Natural killer cell treated with Interleukin-12 subunit alpha and Interleukin-12 subunit beta and Interleukin-15 and Interleukin-18, amount 100 ng/mL, for 72 hours (primary cell): ENCODE results near the gene GEN1. TPM values are rescaled to one million over a fixed set of nuclear protein-coding genes. Genes with fewer than 3 reads are reported as not detected.

Experiments
- total RNA-seq, 2 donors: library from RNA; stranded (reverse); gene quantifications; one replicate each; pipeline ENCODE4 v1.2.3, GENCODE V29; 2022

The GEN1 gene
- total RNA-seq, 2 donors from 2014 or later, result 31.0 to 51.2 TPM

Other genes starting within 250 kb of the GEN1 start
- gene RAD51AP2, start 235.7 kb upstream of the GEN1 start, total RNA-seq, result not detected
- gene VSNL1, start 213.4 kb upstream of the GEN1 start, total RNA-seq, result not detected
- 10 to 100 TPM; 19.9 to 30.4 TPM for gene SMC6, start 328 bp upstream of the GEN1 start, total RNA-seq
- not detected for gene MSGN1, start 62.3 kb downstream of the GEN1 start, total RNA-seq
- gene KCNS3, start 124.5 kb downstream of the GEN1 start, total RNA-seq, result not detected